PC-3 (cell line): ENCODE measurements around the gene CAPN8. TPM values are rescaled to one million over a fixed set of nuclear protein-coding genes. Genes with fewer than 3 reads are reported as not detected.

Source experiments
- ATAC-seq: fragments of 200-7000 bp; cut with Tn5 transposase; 2 replicates; pipeline ENCODE4 v1.9.1; 2020; ENCODE audit warnings: mild to moderate bottlenecking, moderate library complexity
- BruUV-seq: library from RNA; stranded (reverse); fragments of 400-500 nt; replicated peaks from 2 replicates; lab custom pipeline; 2021; lab: Mats Ljungman, UMichigan
- CTCF ChIA-PET: fragments of 300-600 bp; sonication (Branson Sonifier 250); formaldehyde crosslinking; loops from one replicate; lab custom pipeline; 2022; ENCODE audit warnings: antibody characterized with exemption; lab: Charles Lee
- POLR2A ChIA-PET: fragments of 300-600 bp; sonication (Branson Sonifier 250); formaldehyde crosslinking; loops from one replicate; lab custom pipeline; 2022; ENCODE audit warnings: antibody characterized with exemption; ENCODE audit not compliant: unreplicated experiment; lab: Charles Lee
- DNase-seq: peaks from one replicate; pipeline ENCODE4 v3.0.0-alpha.2; 2015
- H2AFZ ChIP-seq: fragments of 300-600 bp; sonication (generic); 2 replicates; pipeline ENCODE4 v1.6.0; 2016; ENCODE audit warnings: antibody characterized with exemption, low read length
- H3F3A ChIP-seq: fragments of 300-600 bp; sonication (generic); one replicate; pipeline ENCODE4 v1.6.0; 2017; ENCODE audit warnings: antibody characterized with exemption, low read length, control low read depth, mild to moderate bottlenecking; ENCODE audit not compliant: unreplicated experiment
- H3K27ac ChIP-seq: fragments of 300-600 bp; sonication (generic); 2 replicates; pipeline ENCODE4 v1.5.1; 2016; ENCODE audit warnings: mild to moderate bottlenecking, low read length
- H3K27me3 ChIP-seq: fragments of 300-600 bp; sonication (generic); 2 replicates; pipeline ENCODE4 v1.6.1; 2016; ENCODE audit warnings: low read length, mixed read lengths
- H3K36me3 ChIP-seq: fragments of 300-600 bp; sonication (generic); 2 replicates; pipeline ENCODE4 v1.6.1; 2016; ENCODE audit warnings: low read depth, mixed run types, low read length, mixed read lengths
- H3K4me1 ChIP-seq: fragments of 300-600 bp; sonication (generic); 2 replicates; pipeline ENCODE4 v1.5.1; 2016; ENCODE audit warnings: low read length; ENCODE audit not compliant: insufficient read depth
- H3K4me2 ChIP-seq: fragments of 300-600 bp; sonication (generic); 2 replicates; pipeline ENCODE4 v1.6.0; 2016; ENCODE audit warnings: low read length
- H3K4me3 ChIP-seq: fragments of 300-600 bp; sonication (generic); 2 replicates; pipeline ENCODE4 v1.5.1; 2016; ENCODE audit warnings: mild to moderate bottlenecking, low read length, mixed read lengths
- H3K79me2 ChIP-seq: fragments of 300-600 bp; sonication (generic); 2 replicates; pipeline ENCODE4 v1.6.1; 2017; ENCODE audit warnings: low read length, mixed read lengths
- H3K9ac ChIP-seq: fragments of 300-600 bp; sonication (generic); 2 replicates; pipeline ENCODE4 v1.6.0; 2016; ENCODE audit warnings: mild to moderate bottlenecking, low read length
- H3K9me2 ChIP-seq: fragments of 300-600 bp; sonication (generic); replicated peaks from 2 replicates; pipeline ENCODE4 v1.6.1; 2016; ENCODE audit warnings: mixed run types, low read length, mixed read lengths
- H3K9me3 ChIP-seq: fragments of 300-600 bp; sonication (generic); 2 replicates; pipeline ENCODE4 v1.6.1; 2016; ENCODE audit warnings: low read length, mixed read lengths
- H4K20me1 ChIP-seq: fragments of 300-600 bp; sonication (generic); 2 replicates; pipeline ENCODE4 v1.6.1; 2016; ENCODE audit warnings: low read length, mixed read lengths
- EZH2 ChIP-seq: fragments of 300-600 bp; sonication (generic); IDR thresholded peaks from one replicate; pipeline ENCODE4 v1.6.1; 2017; ENCODE audit warnings: antibody characterized with exemption, mild to moderate bottlenecking, low read length; ENCODE audit not compliant: unreplicated experiment
- EZH2phosphoT487 ChIP-seq: fragments of 300-600 bp; sonication (generic); IDR thresholded peaks from 2 replicates; pipeline ENCODE4 v1.6.1; 2018; ENCODE audit warnings: mild to moderate bottlenecking, antibody characterized with exemption, low read length, borderline replicate concordance
- intact Hi-C: fragments of 100-400 bp; cut with micrococcal nuclease; formaldehyde crosslinking; loops from 2 replicates; pipeline ENCODE4 v1.9.0; 2023
- total RNA-seq: library from RNA; depleted of rRNA; stranded (reverse); fragments of >200 nt; gene quantifications from 2 replicates; pipeline ENCODE4 v1.2.3, GENCODE V29; 2014
- TF ChIP-seq, protein P1 (sequence below): fragments of 300-600 bp; sonication (generic); conservative IDR thresholded peaks from 2 replicates; pipeline ENCODE4 v1.5.1; 2017; ENCODE audit warnings: antibody characterized with exemption, low read depth, mild to moderate bottlenecking, low read length

Gene CAPN8
- total RNA-seq, 1 experiment from 2014 or later = 5.9 TPM

DNA sequence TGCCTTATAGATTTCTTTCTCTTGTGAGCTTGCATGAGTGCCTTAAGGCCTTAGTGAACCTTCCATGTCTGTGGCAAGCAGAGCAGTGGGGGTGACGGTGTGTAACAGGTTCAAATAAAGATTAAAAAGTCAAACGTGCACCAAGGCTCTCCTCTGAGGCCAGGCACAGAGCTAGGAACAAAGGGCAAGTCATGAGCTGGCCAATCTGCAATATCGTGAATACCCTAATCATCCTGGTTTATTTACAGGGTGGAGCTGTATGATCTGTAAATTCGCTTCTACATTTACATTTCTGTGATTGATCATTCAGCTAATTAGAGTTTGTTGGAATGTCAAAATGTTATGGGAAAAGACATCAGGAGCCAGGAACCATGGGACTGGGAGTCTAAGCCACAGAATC is 120.2 kb downstream of the CAPN8 start:
- Histone ChIP-seq H3K9me2 (no peaks in the 10 kb centered on the region), H3K4me1 (no peaks in the 10 kb centered on the region), H3K4me2 (no peak overlapping the region), H2AFZ (no peak overlapping the region), H3K27me3 (no peaks in the 10 kb centered on the region), H3K36me3 (no peaks in the 10 kb centered on the region), H3K9ac (no peak overlapping the region), H4K20me1 (no peaks in the 10 kb centered on the region), H3F3A (no peaks in the 10 kb centered on the region), H3K9me3 (no peaks in the 10 kb centered on the region), H3K79me2 (no peaks in the 10 kb centered on the region), H3K27ac (no peak overlapping the region), H3K4me3 (no peak overlapping the region)
- intact Hi-C loops = no loop called here
- BruUV-seq = TSS peak; percentile 10
- ChIA-PET POLR2A (no interaction called here), CTCF (no interaction called here)
- TF ChIP-seq, protein P1, sequence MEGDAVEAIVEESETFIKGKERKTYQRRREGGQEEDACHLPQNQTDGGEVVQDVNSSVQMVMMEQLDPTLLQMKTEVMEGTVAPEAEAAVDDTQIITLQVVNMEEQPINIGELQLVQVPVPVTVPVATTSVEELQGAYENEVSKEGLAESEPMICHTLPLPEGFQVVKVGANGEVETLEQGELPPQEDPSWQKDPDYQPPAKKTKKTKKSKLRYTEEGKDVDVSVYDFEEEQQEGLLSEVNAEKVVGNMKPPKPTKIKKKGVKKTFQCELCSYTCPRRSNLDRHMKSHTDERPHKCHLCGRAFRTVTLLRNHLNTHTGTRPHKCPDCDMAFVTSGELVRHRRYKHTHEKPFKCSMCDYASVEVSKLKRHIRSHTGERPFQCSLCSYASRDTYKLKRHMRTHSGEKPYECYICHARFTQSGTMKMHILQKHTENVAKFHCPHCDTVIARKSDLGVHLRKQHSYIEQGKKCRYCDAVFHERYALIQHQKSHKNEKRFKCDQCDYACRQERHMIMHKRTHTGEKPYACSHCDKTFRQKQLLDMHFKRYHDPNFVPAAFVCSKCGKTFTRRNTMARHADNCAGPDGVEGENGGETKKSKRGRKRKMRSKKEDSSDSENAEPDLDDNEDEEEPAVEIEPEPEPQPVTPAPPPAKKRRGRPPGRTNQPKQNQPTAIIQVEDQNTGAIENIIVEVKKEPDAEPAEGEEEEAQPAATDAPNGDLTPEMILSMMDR = no peak
- TF ChIP-seq EZH2phosphoT487 (no peak), EZH2 (no peak)
- no peak for DNase-seq
- no peak for ATAC-seq

DNA sequence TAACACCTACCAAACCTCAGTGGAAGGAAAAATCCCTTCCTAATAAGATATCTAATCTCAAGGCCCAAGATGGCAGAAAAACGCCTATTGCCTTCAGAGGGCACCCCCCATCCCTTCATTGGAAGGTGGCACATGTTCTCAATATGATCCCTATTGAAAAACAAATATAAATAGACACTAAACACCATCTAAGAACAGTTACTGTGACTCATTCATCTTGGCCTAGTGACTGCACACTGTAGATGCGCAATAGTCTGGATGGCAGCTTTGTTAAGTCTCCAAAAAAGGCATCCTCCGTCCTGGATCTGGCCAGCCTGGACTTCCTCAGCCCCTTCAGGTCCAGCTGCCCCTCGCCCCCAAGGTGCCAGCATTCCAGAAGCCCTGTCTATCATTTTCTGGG is 121.9 kb downstream of the CAPN8 start:
- Histone ChIP-seq H3K27me3 (no peaks in the 10 kb centered on the region), H3K4me2 (no peak overlapping the region), H3K9ac (no peak overlapping the region), H3K4me1 (no peaks in the 10 kb centered on the region), H4K20me1 (no peaks in the 10 kb centered on the region), H3F3A (no peaks in the 10 kb centered on the region), H3K36me3 (no peaks in the 10 kb centered on the region), H3K79me2 (no peaks in the 10 kb centered on the region), H3K4me3 (no peak overlapping the region), H3K9me2 (no peaks in the 10 kb centered on the region), H2AFZ (no peak overlapping the region), H3K9me3 (no peaks in the 10 kb centered on the region), H3K27ac (no peak overlapping the region)
- CTCF ChIA-PET = no interaction called here
- ATAC-seq = no peak
- POLR2A ChIA-PET = no interaction called here
- intact Hi-C loops = no loop called here
- no peak for DNase-seq
- TF ChIP-seq, protein P1 = no peak
- TF ChIP-seq EZH2 (no peak), EZH2phosphoT487 (no peak)
- BruUV-seq = no TSS peak

DNA sequence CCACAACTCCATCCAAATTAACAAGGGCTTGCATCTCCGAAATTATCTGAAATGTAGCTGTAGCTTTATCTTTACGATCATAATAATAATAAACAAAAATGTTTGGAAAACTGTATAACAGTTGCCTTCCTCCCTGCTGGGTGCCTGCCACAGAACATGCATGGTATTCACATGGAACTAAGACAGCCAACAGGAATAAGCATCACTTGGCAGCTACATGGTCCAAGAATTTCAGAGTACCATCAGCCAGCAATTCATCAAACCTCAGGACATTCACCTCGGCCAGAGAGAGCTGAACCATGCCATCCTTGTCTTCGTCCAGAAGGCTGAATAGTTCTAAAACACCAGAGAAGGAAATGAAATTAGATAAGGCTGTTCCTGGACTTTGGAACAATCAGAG is 122.7 kb downstream of the CAPN8 start:
- no peaks in the 10 kb centered on the region for H3K27me3 ChIP-seq
- no peaks in the 10 kb centered on the region for H3K36me3 ChIP-seq
- DNase-seq (no peak), ATAC-seq (no peak)
- no peaks in the 10 kb centered on the region for H3K4me1 ChIP-seq
- H4K20me1 ChIP-seq = no peaks in the 10 kb centered on the region
- no peaks in the 10 kb centered on the region for H3K9me3 ChIP-seq
- CTCF ChIA-PET = no interaction called here
- no peaks in the 10 kb centered on the region for H3F3A ChIP-seq
- intact Hi-C loops = no loop called here
- no peaks in the 10 kb centered on the region for H3K79me2 ChIP-seq
- no peak overlapping the region for H2AFZ ChIP-seq
- no peaks in the 10 kb centered on the region for H3K9me2 ChIP-seq
- no peak overlapping the region for H3K4me3 ChIP-seq
- H3K4me2 ChIP-seq = no peak overlapping the region
- no peak for TF ChIP-seq EZH2phosphoT487
- TF ChIP-seq, protein P1 = no peak
- TF ChIP-seq EZH2 = no peak
- POLR2A ChIA-PET = no interaction called here
- no TSS peak for BruUV-seq
- no peak overlapping the region for H3K9ac ChIP-seq
- H3K27ac ChIP-seq = no peak overlapping the region
